B cell (primary cell): ENCODE results near the gene CELF2. TPM values are rescaled to one million over a fixed set of nuclear protein-coding genes. Genes with fewer than 3 reads are reported as not detected.

Source experiments
- ATAC-seq: fragments of 200-7000 bp; cut with Tn5 transposase; one replicate; pipeline ENCODE4 v1.10.0; 2021; ENCODE audit warnings: low read depth, mild to moderate bottlenecking, moderate number of reproducible peaks, moderate library complexity
- CTCF ChIA-PET: fragments of 350-600 bp; sonication (Branson Sonifier 250); formaldehyde crosslinking; loops from one replicate; lab custom pipeline; 2021; ENCODE audit warnings: antibody characterized with exemption, inconsistent platforms; lab: Charles Lee
- POLR2A ChIA-PET: fragments of 350-600 bp; sonication (Branson Sonifier 250); formaldehyde crosslinking; loops from one replicate; lab custom pipeline; 2021; ENCODE audit warnings: antibody characterized with exemption; lab: Charles Lee
- DNase-seq: peaks from one replicate; pipeline ENCODE4 v3.0.0; 2013
- H2AFZ ChIP-seq: 2 replicates; pipeline ENCODE4 v1.6.1; 2012; ENCODE audit warnings: mild to moderate bottlenecking, low read depth, low read length; ENCODE audit not compliant: insufficient read depth, poor library complexity, severe bottlenecking
- H3K27ac ChIP-seq, 2 donors: 1 replicate in 1 of 2; 2 replicates in 1 of 2; pipeline ENCODE4 v1.5.1; 2012 to 2013; ENCODE audit warnings: low read length in 2 of 2, mild to moderate bottlenecking in 2 of 2, moderate library complexity in 1 of 2
- H3K27me3 ChIP-seq, 4 experiments: fragments of 200-600 bp in 1 of 4; sonication (generic) in 1 of 4; replicated peaks in 1 of 4; 1 replicate in 2 of 4; 2 replicates in 2 of 4; pipeline versions ENCODE4 v1.6.1 to v1.7.0; 2013 to 2016; ENCODE audit warnings: low read length in 3 of 4, mild to moderate bottlenecking in 2 of 4, mixed read lengths in 1 of 4, moderate library complexity in 1 of 4; ENCODE audit not compliant: insufficient read depth in 4 of 4, control insufficient read depth in 3 of 4; ENCODE audit errors: control extremely low read depth in 1 of 4
- H3K36me3 ChIP-seq, 2 experiments: replicated peaks in 1 of 2; 1 replicate in 1 of 2; 2 replicates in 1 of 2; pipeline versions ENCODE4 v1.6.1 to v1.7.1; 2013; ENCODE audit warnings: low read length in 1 of 2; ENCODE audit not compliant: insufficient read depth in 2 of 2, control insufficient read depth in 1 of 2; ENCODE audit errors: control extremely low read depth in 1 of 2, extremely low read depth in 1 of 2
- H3K4me1 ChIP-seq, 2 donors: fragments of 200-600 bp in 1 of 2; sonication (generic) in 1 of 2; 1 replicate in 1 of 2; 2 replicates in 1 of 2; pipeline versions ENCODE4 v1.5.1 to v1.6.1; 2013 to 2017; ENCODE audit warnings: low read length in 2 of 2; ENCODE audit not compliant: control insufficient read depth in 2 of 2, insufficient read depth in 2 of 2
- H3K4me2 ChIP-seq: replicated peaks from 2 replicates; pipeline ENCODE3; 2012; ENCODE audit warnings: mild to moderate bottlenecking, low read depth, low read length; ENCODE audit not compliant: poor library complexity, severe bottlenecking
- H3K4me3 ChIP-seq, 5 experiments: fragments of 200-600 bp in 1 of 5; sonication (generic) in 1 of 5; 1 replicate in 3 of 5; 2 replicates in 2 of 5; pipeline versions ENCODE4 v1.5.1 to v1.7.0; 2011 to 2016; ENCODE audit warnings: low read length in 4 of 5, mild to moderate bottlenecking in 4 of 5, low read depth in 2 of 5, control low read depth in 1 of 5, moderate library complexity in 1 of 5; ENCODE audit not compliant: insufficient read depth in 1 of 5; ENCODE audit errors: control extremely low read depth in 1 of 5, extremely low read depth in 1 of 5
- H3K79me2 ChIP-seq: fragments of 200-600 bp; sonication (generic); one replicate; pipeline ENCODE4 v1.6.0; 2016; ENCODE audit warnings: low read length; ENCODE audit not compliant: control insufficient read depth, insufficient read depth
- H3K9ac ChIP-seq: fragments of 200-600 bp; sonication (generic); 2 replicates; pipeline ENCODE4 v1.6.1; 2017; ENCODE audit warnings: mild to moderate bottlenecking, low read length, moderate library complexity
- H3K9me3 ChIP-seq, 3 donors: one replicate each; pipeline versions ENCODE4 v1.6.1 to v1.7.1; 2013; ENCODE audit warnings: low read length in 2 of 3; ENCODE audit not compliant: control insufficient read depth in 2 of 3, insufficient read depth in 1 of 3; ENCODE audit errors: control extremely low read depth in 1 of 3
- H4K20me1 ChIP-seq: 2 replicates; pipeline ENCODE4 v1.6.0; 2012; ENCODE audit warnings: mild to moderate bottlenecking, low read length; ENCODE audit not compliant: insufficient read depth, control insufficient read depth, poor library complexity, severe bottlenecking
- H3K27ac Mint-ChIP-seq: one replicate; pipeline ENCODE4 v1.8.0; 2021; ENCODE audit warnings: mixed read lengths
- H3K27me3 Mint-ChIP-seq: one replicate; pipeline ENCODE4 v1.8.0; 2021; ENCODE audit warnings: mixed read lengths
- H3K4me1 Mint-ChIP-seq: one replicate; pipeline ENCODE4 v1.8.0; 2021; ENCODE audit warnings: mixed read lengths
- H3K4me3 Mint-ChIP-seq: one replicate; pipeline ENCODE4 v1.8.0; 2021; ENCODE audit warnings: mixed read lengths
- H3K9me3 Mint-ChIP-seq: one replicate; pipeline ENCODE4 v1.8.0; 2022; ENCODE audit warnings: mixed read lengths; ENCODE audit not compliant: insufficient read depth
- CTCF ChIP-seq: fragments of 200-600 bp; IDR thresholded peaks from one replicate; pipeline ENCODE4 v1.8.0; 2022; ENCODE audit warnings: antibody characterized with exemption, mild to moderate bottlenecking
- EZH2 ChIP-seq: IDR thresholded peaks from 2 replicates; pipeline ENCODE4 v1.6.1; 2012; ENCODE audit warnings: borderline replicate concordance, low read depth, mild to moderate bottlenecking, moderate library complexity, low read length; ENCODE audit not compliant: insufficient read depth, poor library complexity, severe bottlenecking
- WGBS: methylation state at CpG from one replicate; pipeline ENCODE4 v1.1.5; 2013; ENCODE audit warnings: missing lambda C conversion rate; ENCODE audit not compliant: insufficient coverage; 5-methylcytosine and 5-hydroxymethylcytosine counted together
- intact Hi-C: fragments of 100-400 bp; cut with micrococcal nuclease; formaldehyde crosslinking; loops from one replicate; pipeline ENCODE4 v1.10.0; 2022
- polyA plus RNA-seq: library from polyadenylated mRNA; depleted of rRNA; stranded (reverse); fragments of >200 nt; gene quantifications from 2 replicates; pipeline ENCODE4 v1.2.3, GENCODE V29; 2012
- total RNA-seq, 2 donors: library from RNA; stranded (reverse); fragments of 120-200 nt in 1 of 2; gene quantifications; 1 replicate in 1 of 2; 2 replicates in 1 of 2; pipeline versions ENCODE4 v1.2.3 to v1.2.4, GENCODE V29; 2013 to 2022

CELF2 gene
- total and polyA plus RNA-seq, 2 donors (not counting 1 experiment from before 2014, with no cell fraction given) = 59.5 to 112 TPM

GRCh38 chr10:11037991-11038390 lies 20.3 kb downstream of the CELF2 start:
- Mint-ChIP-seq H3K4me1 (no peaks in the 10 kb centered on the region), H3K27ac (no peak overlapping the region)
- POLR2A ChIA-PET = no interaction called here

GRCh38 chr10:11042357-11042756 lies 24.7 kb downstream of the CELF2 start:
- Mint-ChIP-seq H3K4me1 (no peaks in the 10 kb centered on the region), H3K4me3 (no peak overlapping the region), H3K9me3 (no peaks in the 10 kb centered on the region), H3K27ac (no peak overlapping the region), H3K27me3 (peaks cover 34% of the 10 kb centered on the region)
- CTCF ChIA-PET = no interaction called here
- TF ChIP-seq EZH2 (no peak), CTCF (no peak)
- no peaks in the 10 kb centered on the region for H4K20me1 ChIP-seq
- no peaks in the 10 kb centered on the region for H3K79me2 ChIP-seq
- H3K27me3 ChIP-seq = peaks cover 0 to 3% (median 1%) of the 10 kb centered on the region in 4 experiments
- H3K27ac ChIP-seq = no peak overlapping the region
- H3K36me3 ChIP-seq = no peaks in the 10 kb centered on the region
- no peak for ATAC-seq
- peaks cover 0 to 3% (median 0%) of the 10 kb centered on the region in 3 donors for H3K9me3 ChIP-seq
- no peaks in the 10 kb centered on the region for H3K4me1 ChIP-seq
- 92% methylated on average over 2 of the region's 4 CpGs for WGBS
- H3K4me3 ChIP-seq = no peak overlapping the region
- POLR2A ChIA-PET = no interaction called here
- intact Hi-C loops = no loop called here
- DNase-seq = no peak
- no peak overlapping the region for H3K4me2 ChIP-seq
- no peak overlapping the region for H3K9ac ChIP-seq
- H2AFZ ChIP-seq = no peak overlapping the region

More at GRCh38 chr10:11037991-11038390, 20.3 kb downstream of the CELF2 start:
- Histone ChIP-seq H3K27me3 (peaks cover 0 to 6% (median 4%) of the 10 kb centered on the region in 4 experiments), H2AFZ (no peak overlapping the region), H4K20me1 (no peaks in the 10 kb centered on the region), H3K4me2 (no peak overlapping the region), H3K4me3 (no peak overlapping the region), H3K9ac (no peak overlapping the region), H3K4me1 (no peaks in the 10 kb centered on the region), H3K36me3 (no peaks in the 10 kb centered on the region), H3K79me2 (no peaks in the 10 kb centered on the region), H3K27ac (no peak overlapping the region), H3K9me3 (no peaks in the 10 kb centered on the region)
- no peaks in the 10 kb centered on the region for H3K9me3 Mint-ChIP-seq
- ATAC-seq (no peak), DNase-seq (no peak)
- peaks cover 27% of the 10 kb centered on the region for H3K27me3 Mint-ChIP-seq
- H3K4me3 Mint-ChIP-seq = no peak overlapping the region
- CTCF ChIA-PET = no interaction called here
- TF ChIP-seq EZH2 = no peak
- no peak for TF ChIP-seq CTCF
- 80% methylated on average over 1 of the region's 4 CpGs for WGBS
- intact Hi-C loops = no loop called here
